Measurements from ENCODE around the gene PKHD1. TPM values are rescaled to one million over a fixed set of nuclear protein-coding genes. Genes with fewer than 3 reads are reported as not detected.

The PKHD1 gene
- total RNA-seq, 2 donors from 2014 or later = 33.3 to 53.4 TPM

DNA sequence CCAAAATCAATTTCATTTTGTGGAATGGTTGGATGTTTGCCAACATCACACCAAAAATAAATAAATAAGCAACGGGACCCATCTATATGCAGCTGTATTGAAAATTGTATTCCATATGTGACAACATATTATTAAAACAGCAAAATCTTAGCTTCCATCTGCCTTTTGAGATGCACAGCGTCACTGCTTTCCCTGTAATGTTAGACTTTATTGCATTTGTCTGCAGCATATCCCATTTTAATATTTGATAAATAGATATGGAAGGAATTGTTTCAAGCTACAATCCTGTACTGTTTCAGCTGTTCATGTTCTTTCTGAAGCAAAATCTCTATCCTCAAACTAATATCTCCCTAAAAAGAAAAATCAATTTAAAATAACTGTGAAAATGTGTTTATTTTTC, 509.1 kb downstream of the PKHD1 start:
- intact Hi-C loops (cut with DNase I) = no loop called here
- no peaks in the 10 kb centered on the region for H3K36me3 ChIP-seq (replicated peaks in 1 of 2; ENCODE audit: insufficient read depth in 1 of 2, low read depth in 2 of 2)
- no peaks in the 10 kb centered on the region for H3K9me3 ChIP-seq
- 55 to 56% methylated on average over 2 of the region's 2 CpGs for WGBS, 2 donors
- no peaks in the 10 kb centered on the region for H3K4me1 ChIP-seq
- ATAC-seq (no peak), DNase-seq (no peak)
- H3K27me3 ChIP-seq = no peaks in the 10 kb centered on the region
- H3K4me3 ChIP-seq = no peak overlapping the region
- TF ChIP-seq, protein P1, sequence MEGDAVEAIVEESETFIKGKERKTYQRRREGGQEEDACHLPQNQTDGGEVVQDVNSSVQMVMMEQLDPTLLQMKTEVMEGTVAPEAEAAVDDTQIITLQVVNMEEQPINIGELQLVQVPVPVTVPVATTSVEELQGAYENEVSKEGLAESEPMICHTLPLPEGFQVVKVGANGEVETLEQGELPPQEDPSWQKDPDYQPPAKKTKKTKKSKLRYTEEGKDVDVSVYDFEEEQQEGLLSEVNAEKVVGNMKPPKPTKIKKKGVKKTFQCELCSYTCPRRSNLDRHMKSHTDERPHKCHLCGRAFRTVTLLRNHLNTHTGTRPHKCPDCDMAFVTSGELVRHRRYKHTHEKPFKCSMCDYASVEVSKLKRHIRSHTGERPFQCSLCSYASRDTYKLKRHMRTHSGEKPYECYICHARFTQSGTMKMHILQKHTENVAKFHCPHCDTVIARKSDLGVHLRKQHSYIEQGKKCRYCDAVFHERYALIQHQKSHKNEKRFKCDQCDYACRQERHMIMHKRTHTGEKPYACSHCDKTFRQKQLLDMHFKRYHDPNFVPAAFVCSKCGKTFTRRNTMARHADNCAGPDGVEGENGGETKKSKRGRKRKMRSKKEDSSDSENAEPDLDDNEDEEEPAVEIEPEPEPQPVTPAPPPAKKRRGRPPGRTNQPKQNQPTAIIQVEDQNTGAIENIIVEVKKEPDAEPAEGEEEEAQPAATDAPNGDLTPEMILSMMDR (IDR thresholded peaks at IDR 0.05) = no peak
- no peak for TF ChIP-seq POLR2A (IDR thresholded peaks at IDR 0.05)
- no peak overlapping the region for H3K27ac ChIP-seq

DNA sequence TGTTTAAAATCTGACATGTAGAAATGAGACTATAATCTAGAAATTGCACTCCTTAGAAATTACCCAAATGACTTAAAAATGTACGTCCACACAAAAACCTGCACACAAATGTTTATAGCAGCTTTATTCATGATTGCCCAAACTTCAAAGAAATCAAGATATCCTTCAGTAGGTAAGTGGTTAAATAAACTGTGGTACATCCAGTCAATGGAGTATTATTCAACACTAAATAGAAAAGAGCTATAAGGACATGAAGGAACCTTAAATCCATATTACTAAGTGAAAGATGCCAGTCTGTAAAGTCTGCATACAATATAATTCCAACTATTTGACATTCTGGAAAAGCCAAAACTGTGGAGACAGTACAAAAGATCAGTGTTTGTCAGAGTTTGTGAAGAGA, 513.4 kb downstream of the PKHD1 start:
- no peaks in the 10 kb centered on the region for H3K9me3 ChIP-seq
- no peaks in the 10 kb centered on the region for H3K36me3 ChIP-seq (replicated peaks in 1 of 2; ENCODE audit: insufficient read depth in 1 of 2, low read depth in 2 of 2)
- ATAC-seq = no peak
- 61 to 69% methylated on average over 1 of the region's 1 CpG for WGBS, 2 donors
- intact Hi-C loops (cut with DNase I) = no loop called here
- DNase-seq = no peak
- no peak overlapping the region for H3K4me3 ChIP-seq
- no peak overlapping the region for H3K27ac ChIP-seq
- TF ChIP-seq, protein P1 (IDR thresholded peaks at IDR 0.05) = no peak
- TF ChIP-seq POLR2A (IDR thresholded peaks at IDR 0.05) = no peak
- no peaks in the 10 kb centered on the region for H3K4me1 ChIP-seq
- no peaks in the 10 kb centered on the region for H3K27me3 ChIP-seq

DNA sequence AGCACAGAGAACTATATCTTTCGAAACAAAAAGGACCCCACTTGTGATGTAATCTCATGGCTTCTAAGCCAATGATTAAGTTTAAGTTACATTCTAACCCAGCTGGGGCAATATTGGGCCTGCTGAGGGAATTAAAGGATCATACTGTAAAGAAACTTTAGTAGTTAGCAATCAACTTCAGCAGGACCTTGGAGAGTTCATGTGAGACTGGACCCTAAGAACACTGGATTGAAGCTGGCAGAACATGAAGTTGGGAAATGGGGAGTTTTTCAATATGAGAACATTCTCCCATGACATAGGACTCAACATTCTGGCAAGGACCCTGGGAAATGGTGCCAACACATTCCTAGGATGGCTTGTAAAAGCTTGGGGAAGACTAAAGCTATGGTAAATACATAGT, 516.2 kb downstream of the PKHD1 start:
- Histone ChIP-seq H3K27me3 (no peaks in the 10 kb centered on the region), H3K9me3 (no peaks in the 10 kb centered on the region), H3K27ac (no peak overlapping the region), H3K4me3 (no peak overlapping the region), H3K36me3 (replicated peaks in 1 of 2; ENCODE audit: insufficient read depth in 1 of 2, low read depth in 2 of 2) (no peaks in the 10 kb centered on the region), H3K4me1 (no peaks in the 10 kb centered on the region)
- intact Hi-C loops (cut with DNase I) = no loop called here
- TF ChIP-seq, protein P1 (IDR thresholded peaks at IDR 0.05) = no peak
- no peak for TF ChIP-seq POLR2A (IDR thresholded peaks at IDR 0.05)
- DNase-seq = no peak
- WGBS, 2 donors = 67 to 69% methylated on average over 1 of the region's 1 CpG
- no peak for ATAC-seq

DNA sequence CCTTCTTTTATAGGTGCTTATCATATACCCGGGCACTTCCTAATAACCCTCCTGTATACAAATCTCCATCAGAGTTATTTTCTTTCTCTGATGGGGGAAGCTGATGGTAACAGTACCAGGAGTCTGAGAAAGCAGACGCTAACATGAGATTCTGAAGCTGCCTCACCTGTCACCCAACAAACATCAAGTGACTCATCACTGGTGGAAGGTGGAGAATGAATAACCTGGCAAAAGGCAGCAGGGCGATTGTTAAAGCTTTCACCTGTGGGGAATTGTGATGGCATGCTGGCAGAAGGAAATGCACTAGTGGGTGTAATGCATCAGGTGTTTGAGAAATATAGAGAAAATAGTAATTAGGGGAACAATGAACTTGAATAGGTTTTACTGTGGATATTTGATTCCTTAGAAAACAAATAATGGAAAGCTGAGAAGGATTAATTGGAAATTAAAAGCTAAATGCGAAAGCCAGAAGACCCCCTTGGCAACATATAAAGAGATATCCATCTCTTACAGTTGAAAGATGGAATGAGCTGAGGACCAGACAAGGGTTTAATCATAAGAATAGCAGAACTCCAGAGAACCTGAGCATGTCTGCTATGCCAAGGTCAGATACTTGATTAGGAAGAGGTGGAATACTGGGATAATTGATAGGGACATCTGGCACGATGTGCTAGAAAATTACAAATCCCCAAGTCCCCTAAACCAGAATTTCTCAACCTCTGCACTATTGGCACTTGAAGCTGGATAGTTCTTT, 517.1 kb downstream of the PKHD1 start:
- WGBS, 2 donors = 55 to 57% methylated on average over 5 of the region's 5 CpGs
- TF ChIP-seq, protein P1 (IDR thresholded peaks at IDR 0.05) = no peak
- TF ChIP-seq POLR2A (IDR thresholded peaks at IDR 0.05) = no peak
- intact Hi-C loops (cut with DNase I) = no loop called here
- Histone ChIP-seq H3K27ac (no peak overlapping the region), H3K27me3 (no peaks in the 10 kb centered on the region), H3K4me1 (no peaks in the 10 kb centered on the region), H3K36me3 (replicated peaks in 1 of 2; ENCODE audit: insufficient read depth in 1 of 2, low read depth in 2 of 2) (no peaks in the 10 kb centered on the region), H3K4me3 (no peak overlapping the region), H3K9me3 (no peaks in the 10 kb centered on the region)
- ATAC-seq = no peak
- no peak for DNase-seq

DNA sequence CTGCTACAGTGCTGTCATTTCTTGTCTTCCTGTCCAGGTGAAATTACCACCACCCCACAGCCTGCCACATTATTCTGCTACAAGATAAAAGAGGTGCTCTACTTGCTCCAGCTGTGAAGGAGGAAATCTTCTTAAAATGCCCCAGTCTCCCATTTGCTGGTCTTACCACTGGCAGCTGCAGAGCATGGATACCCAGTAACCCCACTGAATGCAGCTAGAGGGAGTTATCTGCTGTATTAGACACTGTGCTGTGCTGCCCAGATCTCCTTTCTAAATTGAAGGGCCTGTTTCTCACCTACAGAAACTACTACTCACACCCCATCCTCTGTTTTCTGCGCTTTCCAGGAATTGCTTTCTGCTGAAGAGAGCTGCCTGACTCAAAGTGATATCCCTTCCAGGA, 517.8 kb downstream of the PKHD1 start:
- DNase-seq (no peak), ATAC-seq (no peak)
- 95 to 100% methylated on average over 1 of the region's 1 CpG for WGBS, 2 donors
- Histone ChIP-seq H3K36me3 (replicated peaks in 1 of 2; ENCODE audit: insufficient read depth in 1 of 2, low read depth in 2 of 2) (no peaks in the 10 kb centered on the region), H3K27ac (no peak overlapping the region), H3K27me3 (no peaks in the 10 kb centered on the region), H3K9me3 (no peaks in the 10 kb centered on the region), H3K4me3 (no peak overlapping the region), H3K4me1 (no peaks in the 10 kb centered on the region)
- intact Hi-C loops (cut with DNase I) = no loop called here
- TF ChIP-seq, protein P1 (IDR thresholded peaks at IDR 0.05) = no peak
- no peak for TF ChIP-seq POLR2A (IDR thresholded peaks at IDR 0.05)

Measured in body of pancreas (tissue), 4 donors.